ENCODE measurements around the gene AP4E1.

Gene AP4E1

DNA sequence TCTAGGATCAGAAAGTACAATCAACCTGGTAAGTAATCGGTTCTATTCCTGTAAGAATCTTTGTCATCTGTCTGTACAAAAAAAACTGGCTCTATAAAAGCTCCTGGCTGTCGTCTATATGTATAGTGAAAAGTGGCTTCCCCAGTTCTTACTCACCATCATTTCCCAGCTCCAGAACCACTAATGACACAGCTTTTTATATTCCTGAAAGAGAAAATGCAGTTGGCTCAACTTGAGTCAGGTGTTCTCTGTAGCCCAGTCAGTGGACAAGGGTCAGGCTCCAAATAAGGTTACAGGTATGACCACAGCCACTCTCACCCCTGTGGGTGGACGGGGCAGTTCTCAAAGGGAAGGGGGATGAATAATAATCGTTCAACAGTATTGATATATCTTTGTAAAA lies 85.1 kb downstream of the AP4E1 start:
- Histone ChIP-seq H3K9me3 (ENCODE audit: control insufficient read depth in 1 of 2, low read length in 2 of 2) (no peaks in the 10 kb centered on the region), H3K27me3 (ENCODE audit: low read depth, low read length) (no peaks in the 10 kb centered on the region), H3K27ac (ENCODE audit: low read length) (no peak overlapping the region), H3K4me3 (ENCODE audit: low read depth in 1 of 2, low read length in 2 of 2) (no peak overlapping the region), H3K36me3 (ENCODE audit: control insufficient read depth in 1 of 2, insufficient read depth in 2 of 2, low read length in 2 of 2) (peaks cover 3 to 10% of the 10 kb centered on the region in 2 donors), H3K4me1 (ENCODE audit: control insufficient read depth in 1 of 2, insufficient read depth in 2 of 2, low read length in 2 of 2) (no peaks in the 10 kb centered on the region)

DNA sequence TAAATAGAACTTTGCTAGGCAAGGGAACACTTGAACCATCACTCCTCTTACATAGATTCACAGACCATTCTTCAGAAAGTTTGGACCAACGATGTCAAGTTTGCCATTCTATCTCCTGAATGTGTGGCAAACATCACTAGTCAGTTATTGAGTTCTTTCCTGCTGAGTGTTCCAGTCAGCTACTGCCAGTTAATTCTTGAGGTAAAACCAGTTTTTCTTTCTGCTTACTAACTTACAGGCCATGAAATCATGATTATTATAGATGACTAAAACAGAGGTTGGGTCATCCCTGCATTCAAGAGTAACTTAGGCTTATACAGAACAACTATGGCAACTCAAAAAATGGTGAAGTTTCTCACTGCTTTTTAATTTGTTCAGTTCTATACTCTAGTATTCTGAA lies 88.2 kb downstream of the AP4E1 start:
- Histone ChIP-seq H3K4me3 (ENCODE audit: low read depth in 1 of 2, low read length in 2 of 2) (no peak overlapping the region), H3K4me1 (ENCODE audit: control insufficient read depth in 1 of 2, insufficient read depth in 2 of 2, low read length in 2 of 2) (no peaks in the 10 kb centered on the region), H3K36me3 (ENCODE audit: control insufficient read depth in 1 of 2, insufficient read depth in 2 of 2, low read length in 2 of 2) (peaks cover 3 to 18% of the 10 kb centered on the region in 2 donors), H3K27me3 (ENCODE audit: low read depth, low read length) (no peaks in the 10 kb centered on the region), H3K9me3 (ENCODE audit: control insufficient read depth in 1 of 2, low read length in 2 of 2) (no peaks in the 10 kb centered on the region), H3K27ac (ENCODE audit: low read length) (no peak overlapping the region)

DNA sequence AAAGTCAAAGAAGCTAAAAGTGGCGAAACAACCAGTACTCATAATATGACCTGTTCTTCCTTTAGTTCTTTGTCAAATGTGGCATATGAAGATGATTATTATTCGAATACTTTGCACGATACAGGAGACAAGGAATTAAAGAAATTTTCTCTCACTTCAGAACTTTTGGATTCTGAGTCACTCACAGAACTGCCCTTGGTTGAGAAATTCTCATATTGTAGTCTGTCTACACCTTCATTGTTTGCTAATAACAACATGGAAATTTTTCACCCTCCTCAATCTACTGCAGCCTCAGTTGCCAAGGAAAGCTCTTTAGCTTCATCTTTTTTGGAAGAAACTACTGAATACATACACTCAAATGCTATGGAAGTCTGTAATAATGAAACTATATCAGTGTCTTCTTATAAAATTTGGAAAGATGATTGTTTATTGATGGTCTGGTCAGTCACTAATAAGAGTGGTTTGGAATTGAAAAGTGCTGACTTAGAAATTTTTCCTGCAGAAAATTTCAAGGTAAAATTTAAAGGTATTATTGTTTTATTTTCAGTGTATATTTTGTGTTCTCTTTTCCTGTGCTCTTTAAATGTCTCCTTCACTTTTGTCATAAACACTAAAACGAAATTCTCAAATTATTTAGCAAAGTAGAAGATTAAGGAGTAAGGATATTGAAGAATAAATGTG lies 89.0 kb downstream of the AP4E1 start:
- Histone ChIP-seq H3K9me3 (ENCODE audit: control insufficient read depth in 1 of 2, low read length in 2 of 2) (no peaks in the 10 kb centered on the region), H3K36me3 (ENCODE audit: control insufficient read depth in 1 of 2, insufficient read depth in 2 of 2, low read length in 2 of 2) (peaks cover 6 to 22% of the 10 kb centered on the region in 2 donors), H3K27me3 (ENCODE audit: low read depth, low read length) (no peaks in the 10 kb centered on the region), H3K27ac (ENCODE audit: low read length) (no peak overlapping the region), H3K4me1 (ENCODE audit: control insufficient read depth in 1 of 2, insufficient read depth in 2 of 2, low read length in 2 of 2) (no peaks in the 10 kb centered on the region), H3K4me3 (ENCODE audit: low read depth in 1 of 2, low read length in 2 of 2) (no peak overlapping the region)

DNA sequence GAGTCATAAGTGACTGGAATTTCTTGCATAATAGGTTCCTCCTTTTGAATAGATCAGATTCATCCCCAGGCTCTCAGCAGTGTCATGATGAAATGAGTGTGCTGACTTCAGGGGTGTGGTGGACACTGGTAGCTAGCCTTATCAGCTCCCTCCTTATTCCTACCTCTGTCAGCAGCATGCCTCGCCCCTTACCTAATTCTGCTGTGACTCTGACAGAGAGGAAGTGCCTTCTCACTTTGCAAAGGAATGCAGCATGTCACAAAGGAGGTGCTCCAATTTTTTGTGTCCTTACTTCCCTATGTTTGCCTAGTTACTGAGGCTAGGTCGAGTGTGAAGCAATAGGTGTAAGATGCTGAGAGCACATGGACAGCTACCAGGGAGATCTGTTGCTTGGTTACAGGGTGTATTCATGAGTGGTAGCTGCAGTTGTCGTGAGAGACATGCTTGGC lies 95.6 kb downstream of the AP4E1 start:
- H3K27me3 ChIP-seq (ENCODE audit: low read depth, low read length) = no peaks in the 10 kb centered on the region
- no peaks in the 10 kb centered on the region for H3K4me1 ChIP-seq (ENCODE audit: control insufficient read depth in 1 of 2, insufficient read depth in 2 of 2, low read length in 2 of 2)
- H3K27ac ChIP-seq (ENCODE audit: low read length) = no peak overlapping the region
- no peak overlapping the region for H3K4me3 ChIP-seq (ENCODE audit: low read depth in 1 of 2, low read length in 2 of 2)
- peaks cover 4 to 17% of the 10 kb centered on the region in 2 donors for H3K36me3 ChIP-seq (ENCODE audit: control insufficient read depth in 1 of 2, insufficient read depth in 2 of 2, low read length in 2 of 2)
- peaks cover 0 to 4% of the 10 kb centered on the region in 2 donors for H3K9me3 ChIP-seq (ENCODE audit: control insufficient read depth in 1 of 2, low read length in 2 of 2)

DNA sequence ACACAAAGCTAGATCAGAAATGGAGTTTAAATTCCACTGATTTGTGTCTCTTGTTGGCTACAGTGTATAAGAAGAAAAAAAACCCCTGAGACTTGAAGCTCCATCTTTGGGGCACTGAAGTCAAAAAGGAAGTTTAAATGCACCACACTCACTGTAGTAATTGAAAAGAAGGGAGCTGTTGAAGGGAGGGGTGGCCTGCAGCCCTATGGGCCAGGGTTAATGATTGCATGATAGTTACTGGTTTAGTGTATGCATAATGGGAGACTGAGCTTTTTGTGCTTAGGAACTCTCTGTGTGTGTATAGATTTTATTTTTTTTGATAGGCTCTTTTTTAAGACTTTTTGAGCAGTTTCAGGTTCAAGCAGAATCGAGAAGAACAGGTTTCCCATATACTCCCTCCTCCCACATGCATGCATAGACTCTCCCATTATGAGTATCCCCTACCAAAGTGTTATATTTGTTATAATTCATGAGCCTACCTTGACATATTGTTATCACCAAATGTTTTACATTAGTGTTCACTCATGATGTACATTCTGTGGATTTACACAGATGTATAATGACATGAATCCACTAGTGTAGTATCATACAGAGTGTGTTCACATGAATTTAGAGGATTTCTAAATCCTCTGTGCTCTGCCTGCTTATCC lies 98.0 kb downstream of the AP4E1 start:
- peaks cover 4 to 27% of the 10 kb centered on the region in 2 donors for H3K36me3 ChIP-seq (ENCODE audit: control insufficient read depth in 1 of 2, insufficient read depth in 2 of 2, low read length in 2 of 2)
- no peak overlapping the region for H3K4me3 ChIP-seq (ENCODE audit: low read depth in 1 of 2, low read length in 2 of 2)

DNA sequence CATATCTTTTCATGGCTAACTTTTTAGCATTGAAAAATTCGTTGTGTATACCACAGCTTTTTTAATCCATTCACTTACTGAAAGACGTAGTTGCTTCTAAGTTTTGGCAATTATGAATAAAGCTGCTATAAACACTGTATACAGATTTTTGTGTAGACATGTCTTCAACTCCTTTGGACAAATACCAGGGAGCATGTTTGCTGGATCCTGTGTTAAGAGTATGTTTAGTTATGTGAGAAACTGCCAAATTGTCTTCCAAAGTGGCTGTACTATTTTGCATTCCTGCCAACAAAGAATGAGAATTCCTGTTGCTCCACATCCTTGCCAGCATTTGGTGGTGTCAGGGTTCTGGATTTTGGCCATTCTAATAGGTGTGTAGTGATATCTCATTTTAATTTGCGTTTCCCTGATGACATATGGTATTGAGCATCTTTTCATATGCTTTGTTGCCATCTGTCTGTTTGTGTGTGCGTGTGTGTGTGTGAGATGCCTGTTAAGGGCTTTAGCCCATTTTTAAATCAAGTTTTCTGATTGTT lies 98.7 kb downstream of the AP4E1 start:
- Histone ChIP-seq H3K4me3 (ENCODE audit: low read depth in 1 of 2, low read length in 2 of 2) (no peak overlapping the region), H3K9me3 (ENCODE audit: control insufficient read depth in 1 of 2, low read length in 2 of 2) (peaks cover 0 to 4% of the 10 kb centered on the region in 2 donors), H3K4me1 (ENCODE audit: control insufficient read depth in 1 of 2, insufficient read depth in 2 of 2, low read length in 2 of 2) (no peaks in the 10 kb centered on the region), H3K27ac (ENCODE audit: low read length) (no peak overlapping the region), H3K36me3 (ENCODE audit: control insufficient read depth in 1 of 2, insufficient read depth in 2 of 2, low read length in 2 of 2) (peaks cover 4 to 25% of the 10 kb centered on the region in 2 donors), H3K27me3 (ENCODE audit: low read depth, low read length) (no peaks in the 10 kb centered on the region)

More for the DNA sequence above, 98.0 kb downstream of the AP4E1 start:
- no peak overlapping the region for H3K27ac ChIP-seq (ENCODE audit: low read length)
- H3K27me3 ChIP-seq (ENCODE audit: low read depth, low read length) = no peaks in the 10 kb centered on the region
- H3K9me3 ChIP-seq (ENCODE audit: control insufficient read depth in 1 of 2, low read length in 2 of 2) = peaks cover 0 to 4% of the 10 kb centered on the region in 2 donors
- no peaks in the 10 kb centered on the region for H3K4me1 ChIP-seq (ENCODE audit: control insufficient read depth in 1 of 2, insufficient read depth in 2 of 2, low read length in 2 of 2)

DNA sequence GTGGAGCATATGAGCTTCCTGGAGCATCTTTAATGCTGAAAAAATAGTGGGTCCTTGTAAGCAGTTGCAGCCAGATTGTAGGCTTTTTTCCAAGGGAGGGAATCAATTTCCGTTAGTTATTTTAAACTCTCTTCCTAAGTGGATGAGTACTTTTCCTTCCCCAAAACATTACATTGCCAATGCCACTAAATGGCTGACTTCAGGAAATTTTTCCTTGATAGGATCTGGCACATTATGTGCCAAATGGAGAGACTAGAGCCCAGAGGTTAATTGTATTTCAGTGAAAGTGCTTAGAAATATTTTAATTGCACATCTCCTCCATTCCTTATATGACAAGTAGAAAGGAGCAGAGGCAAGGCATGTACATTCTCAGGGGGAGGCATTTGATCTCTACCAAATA lies 102.7 kb downstream of the AP4E1 start:
- no peak overlapping the region for H3K27ac ChIP-seq (ENCODE audit: low read length)
- no peaks in the 10 kb centered on the region for H3K4me1 ChIP-seq (ENCODE audit: control insufficient read depth in 1 of 2, insufficient read depth in 2 of 2, low read length in 2 of 2)
- no peaks in the 10 kb centered on the region for H3K27me3 ChIP-seq (ENCODE audit: low read depth, low read length)
- peaks cover 0 to 20% of the 10 kb centered on the region in 2 donors for H3K36me3 ChIP-seq (ENCODE audit: control insufficient read depth in 1 of 2, insufficient read depth in 2 of 2, low read length in 2 of 2)
- H3K4me3 ChIP-seq (ENCODE audit: low read depth in 1 of 2, low read length in 2 of 2) = no peak overlapping the region
- peaks cover 0 to 4% of the 10 kb centered on the region in 2 donors for H3K9me3 ChIP-seq (ENCODE audit: control insufficient read depth in 1 of 2, low read length in 2 of 2)

DNA sequence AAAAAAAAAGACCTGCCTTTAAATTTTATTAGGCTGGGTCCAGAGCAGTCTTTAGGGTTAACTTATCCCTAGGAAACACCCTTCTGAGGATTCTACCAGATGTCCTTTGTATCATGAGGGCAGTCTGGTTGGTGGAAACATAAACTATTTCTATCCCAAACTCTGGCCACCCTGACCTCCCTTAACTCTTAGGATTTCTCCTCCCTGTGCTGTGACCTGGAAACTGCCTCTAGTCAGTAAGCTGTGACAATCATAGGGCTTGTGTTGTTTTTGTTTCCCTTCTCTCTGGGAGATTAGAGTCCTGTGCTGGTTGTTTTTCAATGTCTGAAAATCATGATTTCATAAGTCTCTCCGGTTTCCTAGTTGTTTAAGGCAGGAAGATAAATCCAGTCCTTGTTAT lies 108.1 kb downstream of the AP4E1 start:
- no peak overlapping the region for H3K4me3 ChIP-seq (ENCODE audit: low read depth in 1 of 2, low read length in 2 of 2)
- H3K4me1 ChIP-seq (ENCODE audit: control insufficient read depth in 1 of 2, insufficient read depth in 2 of 2, low read length in 2 of 2) = no peaks in the 10 kb centered on the region
- H3K36me3 ChIP-seq (ENCODE audit: control insufficient read depth in 1 of 2, insufficient read depth in 2 of 2, low read length in 2 of 2) = no peaks in the 10 kb centered on the region
- H3K27ac ChIP-seq (ENCODE audit: low read length) = no peak overlapping the region
- H3K9me3 ChIP-seq (ENCODE audit: control insufficient read depth in 1 of 2, low read length in 2 of 2) = no peaks in the 10 kb centered on the region
- H3K27me3 ChIP-seq (ENCODE audit: low read depth, low read length) = no peaks in the 10 kb centered on the region

DNA sequence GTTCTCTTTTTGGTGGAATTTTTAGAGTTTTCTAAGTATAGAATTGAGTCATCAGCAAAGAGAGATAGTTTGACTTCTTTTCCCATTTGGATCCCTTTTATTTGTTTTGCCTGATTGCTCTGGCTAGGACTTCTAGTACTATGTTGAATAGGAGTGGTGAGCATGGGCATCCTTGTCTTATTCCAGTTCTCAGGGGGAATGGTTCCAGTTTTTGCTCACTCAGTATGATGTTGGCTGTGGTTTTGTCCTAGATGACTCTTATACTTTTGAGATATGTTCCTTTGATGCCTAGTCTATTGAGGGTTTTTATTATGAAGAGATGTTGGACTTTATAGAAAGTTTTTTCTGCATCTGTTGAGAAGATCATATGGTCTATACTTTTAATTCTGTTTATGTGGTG lies 113.7 kb downstream of the AP4E1 start:
- H3K4me3 ChIP-seq (ENCODE audit: low read depth in 1 of 2, low read length in 2 of 2) = no peak overlapping the region
- H3K27ac ChIP-seq (ENCODE audit: low read length) = no peak overlapping the region
- no peaks in the 10 kb centered on the region for H3K9me3 ChIP-seq (ENCODE audit: control insufficient read depth in 1 of 2, low read length in 2 of 2)
- no peaks in the 10 kb centered on the region for H3K4me1 ChIP-seq (ENCODE audit: control insufficient read depth in 1 of 2, insufficient read depth in 2 of 2, low read length in 2 of 2)
- H3K27me3 ChIP-seq (ENCODE audit: low read depth, low read length) = no peaks in the 10 kb centered on the region
- no peaks in the 10 kb centered on the region for H3K36me3 ChIP-seq (ENCODE audit: control insufficient read depth in 1 of 2, insufficient read depth in 2 of 2, low read length in 2 of 2)

DNA sequence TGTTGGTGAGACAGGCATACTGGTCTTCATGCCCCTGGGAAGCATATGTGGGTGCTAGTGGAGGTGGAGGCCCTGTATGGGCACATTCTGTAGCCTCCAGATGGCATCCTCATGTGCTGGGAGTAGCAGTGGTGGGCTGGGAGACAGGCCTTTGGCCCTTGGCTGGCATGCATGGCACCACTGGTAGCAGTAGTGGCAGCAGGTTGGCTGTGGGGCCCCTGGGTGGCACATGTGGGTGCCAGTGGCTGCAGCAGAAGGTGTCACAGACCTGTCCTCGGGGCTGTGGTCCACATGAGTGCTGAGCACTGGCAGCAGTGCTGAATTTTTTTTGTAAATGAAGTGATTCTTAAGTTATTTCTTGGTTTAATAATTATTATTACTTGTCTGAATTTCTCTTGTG lies 115.0 kb downstream of the AP4E1 start:
- H3K9me3 ChIP-seq (ENCODE audit: control insufficient read depth in 1 of 2, low read length in 2 of 2) = no peaks in the 10 kb centered on the region
- H3K36me3 ChIP-seq (ENCODE audit: control insufficient read depth in 1 of 2, insufficient read depth in 2 of 2, low read length in 2 of 2) = no peaks in the 10 kb centered on the region
- no peak overlapping the region for H3K4me3 ChIP-seq (ENCODE audit: low read depth in 1 of 2, low read length in 2 of 2)
- no peaks in the 10 kb centered on the region for H3K27me3 ChIP-seq (ENCODE audit: low read depth, low read length)
- no peaks in the 10 kb centered on the region for H3K4me1 ChIP-seq (ENCODE audit: control insufficient read depth in 1 of 2, insufficient read depth in 2 of 2, low read length in 2 of 2)
- H3K27ac ChIP-seq (ENCODE audit: low read length) = no peak overlapping the region

DNA sequence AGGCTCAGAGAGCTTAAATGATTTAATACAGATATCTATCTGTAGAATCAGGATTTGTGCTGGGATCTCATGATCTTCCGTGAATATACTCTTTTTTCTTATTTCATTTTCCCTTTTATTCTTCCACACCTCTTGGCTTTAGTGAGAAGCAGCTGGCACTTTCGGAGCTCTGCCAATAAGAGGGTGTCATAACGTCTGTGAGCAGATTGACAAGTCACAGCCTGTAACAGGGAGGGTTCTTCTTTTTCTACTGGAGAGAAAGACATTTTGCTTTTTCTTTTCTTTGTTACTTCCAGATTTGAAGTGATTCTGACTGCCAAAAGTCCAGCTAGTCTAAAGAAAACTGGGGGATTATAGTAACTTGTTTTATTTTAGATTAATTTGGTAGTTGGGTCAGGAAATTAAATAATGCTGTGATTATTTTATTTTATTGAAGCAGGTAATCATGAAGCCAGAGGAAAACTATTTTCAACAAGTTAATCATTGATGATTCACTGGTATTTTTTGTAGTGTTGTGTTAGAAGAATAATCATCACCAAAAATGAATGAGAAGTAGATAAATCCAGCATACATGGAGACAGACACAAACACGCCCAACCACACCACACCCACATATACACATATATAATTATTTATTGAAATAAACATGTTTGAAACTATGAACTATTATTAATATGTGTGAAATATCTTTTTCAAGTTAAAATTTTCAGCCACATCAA lies 116.4 kb downstream of the AP4E1 start:
- no peak overlapping the region for H3K4me3 ChIP-seq (ENCODE audit: low read depth in 1 of 2, low read length in 2 of 2)
- H3K9me3 ChIP-seq (ENCODE audit: control insufficient read depth in 1 of 2, low read length in 2 of 2) = no peaks in the 10 kb centered on the region
- no peaks in the 10 kb centered on the region for H3K36me3 ChIP-seq (ENCODE audit: control insufficient read depth in 1 of 2, insufficient read depth in 2 of 2, low read length in 2 of 2)
- H3K27me3 ChIP-seq (ENCODE audit: low read depth, low read length) = no peaks in the 10 kb centered on the region
- no peak overlapping the region for H3K27ac ChIP-seq (ENCODE audit: low read length)
- H3K4me1 ChIP-seq (ENCODE audit: control insufficient read depth in 1 of 2, insufficient read depth in 2 of 2, low read length in 2 of 2) = no peaks in the 10 kb centered on the region
